HS-5 (cell line): ENCODE data around the gene MICU1.
"Not testable (repeated sequence)": the region's sequence is repeated elsewhere in the genome, so short reads cannot be mapped to it uniquely, and the experiment has no call there.

Experiments used
- DNase-seq: peaks from one replicate; pipeline ENCODE4 v3.0.0-alpha.2; 2012; ENCODE audit warnings: low read depth

The MICU1 gene

GRCh38 chr10:72625608-72626443, at the start of gene MICU1:
Gene MICU1, minus strand, starts transcription at chr10:72626079. Its CDS starts 59,286 bp downstream, at chr10:72566793.
- DNase-seq, result peak; percentile 82

- not testable (repeated sequence) for DNase-seq
Measured at GRCh38 chr10:72674174-72674573, 48.3 kb upstream of the MICU1 start.

GRCh38 chr10:72673280-72673679, 47.4 kb upstream of the MICU1 start:
- DNase-seq, result no peak

- no peak for DNase-seq
Measured at GRCh38 chr10:72667207-72667864, 41.5 kb upstream of the MICU1 start.

- DNase-seq, result peak; percentile 19
Measured at GRCh38 chr10:72665925-72666324, 40.0 kb upstream of the MICU1 start.

- DNase-seq, result no peak
Measured at GRCh38 chr10:72663971-72664370, 38.1 kb upstream of the MICU1 start.

- no peak for DNase-seq
Measured at GRCh38 chr10:72661431-72661830, 35.6 kb upstream of the MICU1 start.

- no peak for DNase-seq
Measured at GRCh38 chr10:72660220-72660619, 34.3 kb upstream of the MICU1 start.

GRCh38 chr10:72659694-72660093, 33.8 kb upstream of the MICU1 start:
- DNase-seq, result no peak

GRCh38 chr10:72658696-72659400, 33.0 kb upstream of the MICU1 start:
- DNase-seq, result no peak

GRCh38 chr10:72654720-72655119, 28.8 kb upstream of the MICU1 start:
- DNase-seq, result no peak

GRCh38 chr10:72653383-72654096, 27.7 kb upstream of the MICU1 start:
- DNase-seq, result no peak

- DNase-seq, result no peak
Measured at GRCh38 chr10:72649291-72649690, 23.4 kb upstream of the MICU1 start.

- no peak for DNase-seq
Measured at GRCh38 chr10:72648301-72648700, 22.4 kb upstream of the MICU1 start.

- DNase-seq, result not testable (repeated sequence)
Measured at GRCh38 chr10:72646971-72647370, 21.1 kb upstream of the MICU1 start.

- DNase-seq, result no peak
Measured at GRCh38 chr10:72645263-72645858, 19.5 kb upstream of the MICU1 start.

GRCh38 chr10:72642318-72642717, 16.4 kb upstream of the MICU1 start:
- DNase-seq, result no peak

GRCh38 chr10:72639441-72639873, 13.6 kb upstream of the MICU1 start:
- DNase-seq, result no peak

GRCh38 chr10:72638586-72639440, 12.9 kb upstream of the MICU1 start:
- no peak for DNase-seq

- DNase-seq, result no peak
Measured at GRCh38 chr10:72637398-72637857, 11.5 kb upstream of the MICU1 start.

- DNase-seq, result no peak
Measured at GRCh38 chr10:72630144-72630543, 4.3 kb upstream of the MICU1 start.
